H7 (cell line): Measurements from ENCODE around the gene GLCCI1. TPM values are rescaled to one million over a fixed set of nuclear protein-coding genes. Genes with fewer than 3 reads are reported as not detected.
"Not testable (repeated sequence)": the region's sequence is repeated elsewhere in the genome, so short reads cannot be mapped to it uniquely, and the experiment has no call there.

ENCODE experiments used
- DNase-seq: peaks from one replicate; pipeline ENCODE4 v3.0.0; 2012
- H3K27me3 ChIP-seq: 2 replicates; pipeline ENCODE4 v1.6.0; 2011; ENCODE audit warnings: mild to moderate bottlenecking, low read length; ENCODE audit not compliant: control insufficient read depth, insufficient read depth
- H3K36me3 ChIP-seq: replicated peaks from 2 replicates; pipeline ENCODE4 v1.5.1; 2011; ENCODE audit warnings: low read length; ENCODE audit not compliant: control insufficient read depth, insufficient read depth
- H3K4me3 ChIP-seq: 2 replicates; pipeline ENCODE4 v1.5.1; 2011; ENCODE audit warnings: low read depth, mild to moderate bottlenecking, control low read depth, low read length, moderate library complexity; ENCODE audit not compliant: insufficient read depth
- total RNA-seq: library from RNA; depleted of rRNA; stranded (reverse); fragments of >200 nt; shearing (Covaris generic); gene quantifications from 2 replicates; pipeline ENCODE4 v1.2.3, GENCODE V29; 2014

Gene GLCCI1
- total RNA-seq, 1 experiment from 2014 or later: 8.9 TPM

GRCh38 chr7:8035647-8036518 lies 67.3 kb downstream of the GLCCI1 start:
- Histone ChIP-seq H3K4me3 (no peak overlapping the region), H3K27me3 (no peaks in the 10 kb centered on the region)
- DNase-seq: peak; percentile 18

GRCh38 chr7:8037151-8037550 lies 68.6 kb downstream of the GLCCI1 start:
- no peaks in the 10 kb centered on the region; the same call in 1 of the 2 replicates for H3K36me3 ChIP-seq
- H3K4me3 ChIP-seq: no peak overlapping the region
- no peaks in the 10 kb centered on the region for H3K27me3 ChIP-seq
- no peak for DNase-seq

More at GRCh38 chr7:8035647-8036518, 67.3 kb downstream of the GLCCI1 start:
- no peaks in the 10 kb centered on the region; the same call in 1 of the 2 replicates for H3K36me3 ChIP-seq

GRCh38 chr7:8040768-8041369 lies 72.3 kb downstream of the GLCCI1 start:
- no peaks in the 10 kb centered on the region for H3K27me3 ChIP-seq
- no peaks in the 10 kb centered on the region for H3K36me3 ChIP-seq
- no peak overlapping the region for H3K4me3 ChIP-seq
- no peak for DNase-seq

- Histone ChIP-seq H3K36me3 (no peaks in the 10 kb centered on the region), H3K4me3 (no peak overlapping the region), H3K27me3 (no peaks in the 10 kb centered on the region)
- DNase-seq: no peak
Measured at GRCh38 chr7:8042796-8043535, 74.4 kb downstream of the GLCCI1 start.

GRCh38 chr7:8044761-8045430 lies 76.3 kb downstream of the GLCCI1 start:
- no peaks in the 10 kb centered on the region for H3K36me3 ChIP-seq
- no peak for DNase-seq
- no peak overlapping the region for H3K4me3 ChIP-seq
- no peaks in the 10 kb centered on the region for H3K27me3 ChIP-seq

GRCh38 chr7:8048067-8048466 lies 79.5 kb downstream of the GLCCI1 start:
- not testable (repeated sequence) for H3K36me3 ChIP-seq, DNase-seq, H3K27me3 ChIP-seq, H3K4me3 ChIP-seq

GRCh38 chr7:8051373-8051772 lies 82.8 kb downstream of the GLCCI1 start:
- Histone ChIP-seq H3K36me3 (no peaks in the 10 kb centered on the region), H3K4me3 (no peak overlapping the region), H3K27me3 (no peaks in the 10 kb centered on the region)
- DNase-seq: no peak

GRCh38 chr7:8051998-8052397 lies 83.4 kb downstream of the GLCCI1 start:
- Histone ChIP-seq H3K36me3 (no peaks in the 10 kb centered on the region), H3K27me3 (no peaks in the 10 kb centered on the region), H3K4me3 (no peak overlapping the region)
- peak; percentile 8 for DNase-seq

GRCh38 chr7:8052824-8053223 lies 84.2 kb downstream of the GLCCI1 start:
- Histone ChIP-seq H3K27me3 (no peaks in the 10 kb centered on the region), H3K4me3 (no peak overlapping the region), H3K36me3 (no peaks in the 10 kb centered on the region)
- DNase-seq: no peak

- Histone ChIP-seq H3K27me3 (no peaks in the 10 kb centered on the region), H3K36me3 (no peaks in the 10 kb centered on the region), H3K4me3 (no peak overlapping the region)
- no peak for DNase-seq
Measured at GRCh38 chr7:8056439-8056838, 87.8 kb downstream of the GLCCI1 start.

- no peak overlapping the region for H3K4me3 ChIP-seq
- no peaks in the 10 kb centered on the region for H3K27me3 ChIP-seq
- DNase-seq: no peak
- no peaks in the 10 kb centered on the region for H3K36me3 ChIP-seq
Measured at GRCh38 chr7:8057566-8057965, 89.0 kb downstream of the GLCCI1 start.

- H3K36me3 ChIP-seq: no peaks in the 10 kb centered on the region
- H3K4me3 ChIP-seq: no peak overlapping the region
- no peak for DNase-seq
- no peaks in the 10 kb centered on the region for H3K27me3 ChIP-seq
Measured at GRCh38 chr7:8058322-8058721, 89.7 kb downstream of the GLCCI1 start.

GRCh38 chr7:8058852-8059251 lies 90.3 kb downstream of the GLCCI1 start:
- H3K36me3 ChIP-seq: no peaks in the 10 kb centered on the region
- H3K27me3 ChIP-seq: no peaks in the 10 kb centered on the region
- DNase-seq: no peak
- no peak overlapping the region for H3K4me3 ChIP-seq

GRCh38 chr7:8060241-8060640 lies 91.6 kb downstream of the GLCCI1 start:
- no peak for DNase-seq
- Histone ChIP-seq H3K36me3 (no peaks in the 10 kb centered on the region), H3K27me3 (no peaks in the 10 kb centered on the region), H3K4me3 (no peak overlapping the region)
